LNCaP clone FGC (cell line): ENCODE data around the gene DIS3L2.

Experiments
- DNase-seq: peaks from one replicate; pipeline ENCODE4 v3.0.0-alpha.2; 2011; ENCODE audit warnings: low read depth
- H3K4me3 ChIP-seq: 2 replicates; pipeline ENCODE4 v1.5.1; 2011; ENCODE audit warnings: mild to moderate bottlenecking, low read depth, low read length, control low read depth
- CTCF ChIP-seq: IDR thresholded peaks from 2 replicates; pipeline ENCODE4 v1.5.1; 2012; ENCODE audit warnings: mild to moderate bottlenecking; ENCODE audit not compliant: control insufficient read depth, insufficient read depth; ENCODE audit errors: extremely low read depth

The DIS3L2 gene

GRCh38 chr2:231929961-231930592 is 31.4 kb upstream of the DIS3L2 start:
- no peak for DNase-seq
- no peak overlapping the region for H3K4me3 ChIP-seq
- 0 out of 2 replicates have a peak, but pooled peaks have one; percentile 6 for TF ChIP-seq CTCF

GRCh38 chr2:231930593-231931281 is 30.8 kb upstream of the DIS3L2 start:
- no peak overlapping the region for H3K4me3 ChIP-seq
- TF ChIP-seq CTCF = no peak
- DNase-seq = no peak

- TF ChIP-seq CTCF = no peak
- no peak overlapping the region for H3K4me3 ChIP-seq
- no peak for DNase-seq
These were observed 30.0 kb upstream of the DIS3L2 start for GRCh38 chr2:231931481-231931915.

- H3K4me3 ChIP-seq = no peak overlapping the region
- TF ChIP-seq CTCF = no peak
- no peak for DNase-seq
These were observed 28.9 kb upstream of the DIS3L2 start for GRCh38 chr2:231932711-231932970.

GRCh38 chr2:231932985-231933915 is 28.3 kb upstream of the DIS3L2 start:
- no peak overlapping the region for H3K4me3 ChIP-seq
- no peak for DNase-seq
- TF ChIP-seq CTCF = no peak

GRCh38 chr2:231933916-231934401 is 27.6 kb upstream of the DIS3L2 start:
- no peak overlapping the region for H3K4me3 ChIP-seq
- no peak for DNase-seq
- TF ChIP-seq CTCF = no peak
